ENCODE measurements around the gene ZBTB25. TPM values are rescaled to one million over a fixed set of nuclear protein-coding genes. Genes with fewer than 3 reads are reported as not detected.

The ZBTB25 gene
- total RNA-seq, 1 donor from 2014 or later = 13.1 TPM

DNA sequence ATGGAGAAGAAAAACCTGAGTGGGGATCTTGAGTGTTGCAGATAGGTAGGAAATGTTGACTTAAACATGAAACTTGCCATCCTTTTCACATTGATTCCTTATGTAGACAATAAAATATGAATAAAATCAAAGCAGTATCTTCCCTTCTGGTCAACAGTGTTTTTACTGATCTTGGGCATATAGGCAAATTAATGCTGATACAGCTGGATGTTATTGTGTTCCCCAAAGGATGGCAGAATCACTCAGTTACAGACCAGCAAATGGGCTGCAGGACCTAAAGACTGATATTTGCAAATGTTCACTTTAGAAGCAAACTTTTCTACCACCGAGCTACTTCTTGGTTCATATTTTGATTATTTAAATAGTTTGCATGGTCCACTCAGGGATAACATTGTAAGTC lies 81.6 kb downstream of the ZBTB25 start:
- intact Hi-C loops (cut with DNase I) = no loop called here
- Histone ChIP-seq H3K36me3 (peaks cover 61% of the 10 kb centered on the region), H3K9me3 (no peaks in the 10 kb centered on the region), H3K4me1 (no peaks in the 10 kb centered on the region), H3K27me3 (no peaks in the 10 kb centered on the region), H3K4me3 (no peak overlapping the region), H3K27ac (no peak overlapping the region)
- ATAC-seq (no peak), DNase-seq (no peak)
- TF ChIP-seq, protein P1, sequence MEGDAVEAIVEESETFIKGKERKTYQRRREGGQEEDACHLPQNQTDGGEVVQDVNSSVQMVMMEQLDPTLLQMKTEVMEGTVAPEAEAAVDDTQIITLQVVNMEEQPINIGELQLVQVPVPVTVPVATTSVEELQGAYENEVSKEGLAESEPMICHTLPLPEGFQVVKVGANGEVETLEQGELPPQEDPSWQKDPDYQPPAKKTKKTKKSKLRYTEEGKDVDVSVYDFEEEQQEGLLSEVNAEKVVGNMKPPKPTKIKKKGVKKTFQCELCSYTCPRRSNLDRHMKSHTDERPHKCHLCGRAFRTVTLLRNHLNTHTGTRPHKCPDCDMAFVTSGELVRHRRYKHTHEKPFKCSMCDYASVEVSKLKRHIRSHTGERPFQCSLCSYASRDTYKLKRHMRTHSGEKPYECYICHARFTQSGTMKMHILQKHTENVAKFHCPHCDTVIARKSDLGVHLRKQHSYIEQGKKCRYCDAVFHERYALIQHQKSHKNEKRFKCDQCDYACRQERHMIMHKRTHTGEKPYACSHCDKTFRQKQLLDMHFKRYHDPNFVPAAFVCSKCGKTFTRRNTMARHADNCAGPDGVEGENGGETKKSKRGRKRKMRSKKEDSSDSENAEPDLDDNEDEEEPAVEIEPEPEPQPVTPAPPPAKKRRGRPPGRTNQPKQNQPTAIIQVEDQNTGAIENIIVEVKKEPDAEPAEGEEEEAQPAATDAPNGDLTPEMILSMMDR (IDR thresholded peaks at IDR 0.05) = no peak

DNA sequence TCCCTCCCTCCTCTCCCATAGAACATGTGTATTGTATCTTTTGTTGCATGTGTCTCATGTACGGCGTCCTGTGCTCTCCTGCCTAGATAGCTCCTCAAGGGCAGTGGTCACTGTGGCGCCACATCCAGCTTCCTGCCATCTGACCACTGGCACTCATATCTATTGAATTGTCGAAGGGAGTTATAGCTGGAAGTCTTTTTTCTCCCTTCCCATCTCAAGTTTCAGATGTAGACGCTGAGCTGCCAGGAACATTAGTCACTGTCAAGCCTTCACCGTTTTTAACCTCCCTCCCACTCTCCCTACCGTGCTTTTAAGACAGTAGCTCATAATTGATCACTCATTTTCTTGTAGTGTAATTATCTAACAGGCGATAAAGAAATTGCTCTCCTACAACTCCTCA lies 82.5 kb downstream of the ZBTB25 start:
- Histone ChIP-seq H3K36me3 (peaks cover 59% of the 10 kb centered on the region), H3K4me1 (no peaks in the 10 kb centered on the region), H3K9me3 (no peaks in the 10 kb centered on the region), H3K4me3 (no peak overlapping the region), H3K27me3 (no peaks in the 10 kb centered on the region), H3K27ac (no peak overlapping the region)
- ATAC-seq = no peak
- intact Hi-C loops (cut with DNase I) = no loop called here
- DNase-seq = no peak
- TF ChIP-seq, protein P1 (IDR thresholded peaks at IDR 0.05) = no peak

DNA sequence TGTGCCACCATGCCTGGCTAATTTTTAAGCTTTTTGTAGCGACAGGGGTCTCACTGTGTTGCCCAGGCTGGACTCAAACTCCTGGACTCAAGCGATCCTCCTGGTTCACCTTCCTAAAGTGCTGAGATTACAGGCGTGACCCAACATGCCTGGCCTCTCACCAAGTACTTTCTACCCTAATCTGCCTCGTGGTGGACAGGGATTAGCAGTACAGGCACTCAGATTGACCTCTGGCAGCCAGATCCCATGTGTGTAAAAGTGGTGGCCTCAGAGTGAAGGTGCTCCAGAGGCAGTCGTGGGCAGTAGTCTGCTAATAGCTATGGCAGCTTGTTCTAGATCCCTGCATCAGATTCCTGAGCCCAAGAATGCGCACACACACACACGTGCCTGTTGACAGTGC lies 84.6 kb downstream of the ZBTB25 start:
- Histone ChIP-seq H3K36me3 (peaks cover 63% of the 10 kb centered on the region), H3K4me1 (no peaks in the 10 kb centered on the region), H3K9me3 (no peaks in the 10 kb centered on the region), H3K27ac (no peak overlapping the region), H3K27me3 (no peaks in the 10 kb centered on the region), H3K4me3 (no peak overlapping the region)
- TF ChIP-seq, protein P1 (IDR thresholded peaks at IDR 0.05) = no peak
- ATAC-seq = no peak
- intact Hi-C loops (cut with DNase I) = no loop called here
- DNase-seq = no peak

DNA sequence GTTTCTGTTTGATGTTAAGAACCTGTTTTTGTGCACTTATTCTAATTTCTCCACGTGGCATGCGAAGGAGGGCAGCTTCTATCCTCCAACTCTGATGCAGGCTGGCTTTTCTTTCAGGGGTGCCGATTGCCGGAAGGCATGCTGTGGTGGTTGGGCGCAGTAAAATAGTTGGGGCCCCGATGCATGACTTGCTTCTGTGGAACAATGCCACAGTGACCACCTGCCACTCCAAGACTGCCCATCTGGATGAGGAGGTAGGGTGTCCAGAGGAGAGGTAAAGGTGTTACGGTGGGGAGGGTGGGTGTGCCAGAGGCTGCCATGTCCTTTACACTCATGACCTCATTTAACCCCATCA lies 85.9 kb downstream of the ZBTB25 start:
- ATAC-seq (no peak), DNase-seq (no peak)
- intact Hi-C loops (cut with DNase I) = no loop called here
- H3K27me3 ChIP-seq = no peaks in the 10 kb centered on the region
- TF ChIP-seq, protein P1 (IDR thresholded peaks at IDR 0.05) = no peak
- H3K36me3 ChIP-seq = peaks cover 69% of the 10 kb centered on the region
- H3K4me1 ChIP-seq = no peaks in the 10 kb centered on the region
- H3K27ac ChIP-seq = no peak overlapping the region
- H3K4me3 ChIP-seq = no peak overlapping the region
- H3K9me3 ChIP-seq = no peaks in the 10 kb centered on the region

DNA sequence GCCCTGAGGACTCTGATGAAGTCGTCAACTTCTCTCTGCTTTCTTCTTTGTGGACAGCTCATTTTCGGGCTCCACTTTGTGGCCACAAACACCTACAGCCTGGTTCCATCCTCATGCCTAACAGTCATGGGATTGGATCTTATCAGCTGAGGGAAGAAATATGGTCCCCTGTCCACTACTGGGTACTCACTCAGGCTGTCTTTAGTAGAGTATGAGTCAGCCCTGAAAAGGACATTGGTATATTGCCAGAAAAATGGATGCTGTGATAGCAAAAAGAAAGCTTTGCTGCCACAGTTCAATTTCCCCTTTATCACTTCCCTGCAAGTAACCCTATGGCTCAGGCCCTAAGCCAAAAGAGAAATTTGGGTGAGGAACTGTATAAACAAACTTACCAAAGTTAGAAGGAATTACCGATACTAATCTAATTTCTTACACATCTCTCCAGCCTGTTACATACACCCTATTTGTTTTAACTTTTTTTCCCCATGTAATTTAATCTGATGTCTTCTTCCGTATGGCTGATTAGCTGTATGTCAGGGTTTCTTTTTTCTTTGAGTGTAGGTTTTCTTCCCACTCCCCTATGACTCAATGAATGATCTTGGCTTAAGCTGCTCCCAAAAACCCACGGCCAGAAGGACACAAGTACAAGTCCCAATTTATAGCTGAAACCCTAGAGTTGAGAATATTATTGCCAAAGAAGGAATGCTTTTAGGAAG lies 86.4 kb downstream of the ZBTB25 start:
- Histone ChIP-seq H3K27ac (no peak overlapping the region), H3K36me3 (peaks cover 69% of the 10 kb centered on the region), H3K9me3 (no peaks in the 10 kb centered on the region), H3K27me3 (no peaks in the 10 kb centered on the region), H3K4me1 (no peaks in the 10 kb centered on the region), H3K4me3 (no peak overlapping the region)
- no peak for DNase-seq
- ATAC-seq = peak; percentile 66
- TF ChIP-seq, protein P1 (IDR thresholded peaks at IDR 0.05) = no peak
- intact Hi-C loops (cut with DNase I) = no loop called here

Measured in upper lobe of right lung (tissue), 1 donor.